ENCODE data around the gene TAOK3. TPM values are rescaled to one million over a fixed set of nuclear protein-coding genes. Genes with fewer than 3 reads are reported as not detected.

Gene TAOK3
- total and polyA plus RNA-seq, 9 of the 15 experiments (the other 6 are each of a cell fraction or from before 2014, with no cell fraction given) = 24.3 to 83.5 (median 47.1) TPM

GRCh38 chr12:118330421-118331018, 42.2 kb downstream of the TAOK3 start (continued):
- TF ChIP-seq HOMEZ (CRISPR knock-in tag; IDR thresholded peaks at IDR 0.05) = no peak
- no peak; the same call in 1 of the 2 replicates for TF ChIP-seq MAFG (tag; conservative IDR thresholded peaks at IDR 0.05)
- TF ChIP-seq FOXJ3 (CRISPR knock-in tag; IDR thresholded peaks at IDR 0.05) = no peak
- no peak for TF ChIP-seq NFE2L1 (tag; IDR thresholded peaks at IDR 0.05; ENCODE audit: borderline replicate concordance, low read depth)
- TF ChIP-seq ZNF224 (CRISPR knock-in tag; IDR thresholded peaks at IDR 0.05) = no peak
- no peak for TF ChIP-seq HNRNPH1 (optimal IDR thresholded peaks at IDR 0.05; ENCODE audit: low read depth, low read length)
- TF ChIP-seq ZNF512 (tag; IDR thresholded peaks at IDR 0.05) = peak; percentile 97
- no peak for TF ChIP-seq ZNF77 (CRISPR knock-in tag; IDR thresholded peaks at IDR 0.05)
- peak; percentile 92 for TF ChIP-seq HEY1 (CRISPR knock-in tag; IDR thresholded peaks at IDR 0.05; ENCODE audit: borderline replicate concordance)
- no peak for TF ChIP-seq RERE (CRISPR knock-in tag; IDR thresholded peaks at IDR 0.05; ENCODE audit: borderline replicate concordance)
- TF ChIP-seq ZNF785 (CRISPR knock-in tag; IDR thresholded peaks at IDR 0.05) = no peak
- TF ChIP-seq CREB5 (CRISPR knock-in tag; IDR thresholded peaks at IDR 0.05) = no peak
- TF ChIP-seq PHB (CRISPR knock-in tag; IDR thresholded peaks at IDR 0.05) = no peak
- TF ChIP-seq ZNF3 (CRISPR knock-in tag; IDR thresholded peaks at IDR 0.05) = no peak
- no peak for TF ChIP-seq MAX (CRISPR knock-in tag; IDR thresholded peaks at IDR 0.05)
- TF ChIP-seq ZSCAN29 (IDR thresholded peaks at IDR 0.05) = no peak

All from K562 (cell line).